Testis (tissue), 3 donors: ENCODE data around the gene NECAB2. TPM values are rescaled to one million over a fixed set of nuclear protein-coding genes. Genes with fewer than 3 reads are reported as not detected.

Source experiments
- DNase-seq: peaks from one replicate; pipeline ENCODE4 v3.0.0-alpha.2; 2019
- H3K27ac ChIP-seq, 2 donors: fragments of 200-600 bp; sonication (generic); one replicate each; pipeline ENCODE4 v1.5.1; 2019
- H3K27me3 ChIP-seq: fragments of 200-600 bp; sonication (generic); one replicate; pipeline ENCODE4 v1.5.1; 2019
- H3K36me3 ChIP-seq: fragments of 200-600 bp; sonication (generic); one replicate; pipeline ENCODE4 v1.5.1; 2017; ENCODE audit warnings: low read depth; ENCODE audit errors: missing control alignments
- H3K4me1 ChIP-seq: fragments of 200-600 bp; sonication (generic); one replicate; pipeline ENCODE4 v1.5.1; 2019
- H3K4me3 ChIP-seq, 2 donors: fragments of 200-600 bp; sonication (generic); one replicate each; pipeline ENCODE4 v1.5.1; 2017 to 2019
- H3K9me3 ChIP-seq: fragments of 200-600 bp; sonication (generic); one replicate; pipeline ENCODE4 v1.5.1; 2017
- POLR2A ChIP-seq: fragments of 450-650 bp; IDR thresholded peaks from one replicate; pipeline ENCODE4 v1.6.1; 2017; ENCODE audit warnings: antibody characterized with exemption, mild to moderate bottlenecking, moderate library complexity
- WGBS, 2 donors: methylation state at CpG; one replicate each; pipeline ENCODE4 v1.1.5; 2018; 5-methylcytosine and 5-hydroxymethylcytosine counted together
- intact Hi-C: fragments of 100-400 bp; cut with DNase I; formaldehyde crosslinking; loops from one replicate; pipeline ENCODE4 v1.15.1; 2023; ENCODE audit warnings: low total_unique reads
- polyA plus RNA-seq: library from polyadenylated mRNA; stranded (reverse); fragments of 350-450 nt; fragmentation: Illumina TruSeq; extraction: RNeasy Lipid Tissue Mini Kit (QIAGEN cat#74804); gene quantifications from one replicate; pipeline ENCODE4 v1.2.3, GENCODE V29; 2014; ENCODE audit warnings: low read depth, low replicate concordance; ENCODE audit not compliant: insufficient read depth
- total RNA-seq, 2 donors: library from RNA; depleted of rRNA; stranded (reverse); fragments of >200 nt; gene quantifications; one replicate each; pipeline ENCODE4 v1.2.3, GENCODE V29; 2016
- TF ChIP-seq, protein P1 (sequence below), 3 experiments: fragments of 450-650 bp in 2 of 3; fragments of 200-600 bp in 1 of 3; sonication (generic) in 1 of 3; IDR thresholded peaks; one replicate each; pipeline ENCODE4 v1.5.1; 2016 to 2019; ENCODE audit warnings: antibody characterized with exemption in 3 of 3, mild to moderate bottlenecking in 2 of 3, moderate library complexity in 1 of 3

The NECAB2 gene
- total and polyA plus RNA-seq, 3 donors from 2014 or later, result 9.5 to 13.9 (median 12.9) TPM

DNA sequence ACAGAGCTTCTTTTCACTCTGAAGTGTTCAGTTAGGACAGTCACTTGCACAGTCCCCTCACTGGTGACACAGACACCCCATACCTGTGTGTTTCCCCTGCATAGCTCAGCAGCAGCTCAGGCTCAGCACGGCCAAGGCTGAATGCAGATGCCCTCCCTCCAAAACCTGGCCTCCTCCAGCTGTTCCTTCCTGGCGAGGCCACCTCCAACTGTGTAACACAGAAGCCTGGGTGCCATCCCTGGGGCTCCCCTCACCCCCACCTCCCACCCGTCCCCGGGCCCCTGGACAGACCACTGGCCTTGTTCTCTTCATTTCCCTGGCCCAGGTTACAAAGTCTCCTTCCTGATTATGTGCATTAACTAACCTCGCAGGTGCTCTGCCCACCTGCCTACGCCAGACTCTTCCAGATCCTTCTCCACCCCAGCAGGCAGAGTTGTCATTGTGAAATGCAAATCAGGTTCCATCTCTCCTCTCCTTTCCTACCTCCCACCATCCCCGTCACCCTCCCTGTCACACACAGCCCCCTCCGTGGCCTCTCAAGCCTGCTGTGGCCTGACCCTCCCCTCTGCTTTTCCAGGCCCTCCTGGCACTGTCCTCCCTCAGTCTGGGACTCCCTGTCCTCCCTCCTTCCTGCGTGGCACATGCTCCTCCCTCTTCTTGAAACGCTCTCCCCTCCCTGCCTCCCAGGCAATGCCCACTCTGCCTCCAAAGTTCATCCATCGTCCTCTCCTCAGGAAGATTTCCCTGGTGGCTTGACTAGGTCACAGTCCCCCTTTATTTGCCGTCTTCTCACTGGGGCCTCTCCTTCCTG is 42.7 kb upstream of the NECAB2 start:
- WGBS, 2 donors, result 88 to 89% methylated on average over 12 of the region's 12 CpGs
- H3K4me1 ChIP-seq, result peaks cover 13% of the 10 kb centered on the region
- no peak overlapping the region for H3K27ac ChIP-seq
- TF ChIP-seq, protein P1, sequence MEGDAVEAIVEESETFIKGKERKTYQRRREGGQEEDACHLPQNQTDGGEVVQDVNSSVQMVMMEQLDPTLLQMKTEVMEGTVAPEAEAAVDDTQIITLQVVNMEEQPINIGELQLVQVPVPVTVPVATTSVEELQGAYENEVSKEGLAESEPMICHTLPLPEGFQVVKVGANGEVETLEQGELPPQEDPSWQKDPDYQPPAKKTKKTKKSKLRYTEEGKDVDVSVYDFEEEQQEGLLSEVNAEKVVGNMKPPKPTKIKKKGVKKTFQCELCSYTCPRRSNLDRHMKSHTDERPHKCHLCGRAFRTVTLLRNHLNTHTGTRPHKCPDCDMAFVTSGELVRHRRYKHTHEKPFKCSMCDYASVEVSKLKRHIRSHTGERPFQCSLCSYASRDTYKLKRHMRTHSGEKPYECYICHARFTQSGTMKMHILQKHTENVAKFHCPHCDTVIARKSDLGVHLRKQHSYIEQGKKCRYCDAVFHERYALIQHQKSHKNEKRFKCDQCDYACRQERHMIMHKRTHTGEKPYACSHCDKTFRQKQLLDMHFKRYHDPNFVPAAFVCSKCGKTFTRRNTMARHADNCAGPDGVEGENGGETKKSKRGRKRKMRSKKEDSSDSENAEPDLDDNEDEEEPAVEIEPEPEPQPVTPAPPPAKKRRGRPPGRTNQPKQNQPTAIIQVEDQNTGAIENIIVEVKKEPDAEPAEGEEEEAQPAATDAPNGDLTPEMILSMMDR (IDR thresholded peaks at IDR 0.05), result no peak
- no peak for TF ChIP-seq POLR2A
- no peaks in the 10 kb centered on the region for H3K27me3 ChIP-seq
- intact Hi-C loops, result no loop called here
- DNase-seq, result no peak
- H3K9me3 ChIP-seq, result no peaks in the 10 kb centered on the region
- no peak overlapping the region for H3K4me3 ChIP-seq
- H3K36me3 ChIP-seq, result no peaks in the 10 kb centered on the region

DNA sequence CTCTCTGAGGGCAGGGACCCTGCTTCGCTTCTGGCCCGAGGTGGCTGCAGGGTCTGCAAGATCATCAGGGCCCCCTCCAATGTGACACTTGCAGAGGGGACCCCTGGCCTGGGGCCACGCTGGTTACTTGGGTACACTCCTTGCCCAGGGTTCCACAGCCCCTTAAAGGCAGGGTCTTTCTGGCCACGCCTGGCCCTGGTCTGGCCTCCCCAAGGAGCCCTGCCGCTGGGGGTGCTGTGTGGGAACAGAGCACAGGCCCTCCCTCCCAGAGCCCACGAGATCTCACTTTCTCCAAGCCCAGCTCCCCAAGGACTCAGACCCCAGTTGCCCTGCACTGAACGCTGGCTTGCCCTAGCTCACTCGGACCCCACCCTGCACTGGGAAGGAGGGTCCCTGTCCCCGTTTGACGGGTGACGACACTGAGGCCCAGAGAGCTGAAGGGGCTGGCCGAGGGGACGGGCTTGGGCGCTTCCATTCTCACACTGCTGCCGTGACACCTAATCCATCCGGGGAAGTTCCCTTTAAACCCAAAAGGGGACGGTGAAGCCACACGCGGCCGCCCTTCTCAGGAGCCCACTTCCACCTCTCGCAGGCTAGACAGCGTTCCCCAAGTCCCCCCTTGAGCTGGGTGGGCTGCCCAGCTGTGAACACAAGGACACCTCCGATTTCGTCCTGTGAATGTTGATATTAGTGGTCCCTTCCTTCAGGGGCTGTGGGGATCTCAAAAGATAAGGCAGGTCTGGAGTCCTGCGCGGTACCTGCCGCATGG is 41.9 kb upstream of the NECAB2 start:
- intact Hi-C loops, result no loop called here

GRCh38 chr16:83926726-83927397 is 41.2 kb upstream of the NECAB2 start:
- H3K36me3 ChIP-seq, result no peaks in the 10 kb centered on the region

More for the DNA sequence above, 41.9 kb upstream of the NECAB2 start:
- 53 to 60% methylated on average over 12 to 27 of the region's 27 CpGs for WGBS, 2 donors
- DNase-seq, result no peak
- H3K27me3 ChIP-seq, result no peaks in the 10 kb centered on the region
- TF ChIP-seq POLR2A, result no peak
- TF ChIP-seq, protein P1 (IDR thresholded peaks at IDR 0.05), result no peak
- H3K27ac ChIP-seq, result no peak overlapping the region
- no peaks in the 10 kb centered on the region for H3K36me3 ChIP-seq
- no peaks in the 10 kb centered on the region for H3K9me3 ChIP-seq
- peaks cover 17% of the 10 kb centered on the region for H3K4me1 ChIP-seq
- H3K4me3 ChIP-seq, result no peak overlapping the region

DNA sequence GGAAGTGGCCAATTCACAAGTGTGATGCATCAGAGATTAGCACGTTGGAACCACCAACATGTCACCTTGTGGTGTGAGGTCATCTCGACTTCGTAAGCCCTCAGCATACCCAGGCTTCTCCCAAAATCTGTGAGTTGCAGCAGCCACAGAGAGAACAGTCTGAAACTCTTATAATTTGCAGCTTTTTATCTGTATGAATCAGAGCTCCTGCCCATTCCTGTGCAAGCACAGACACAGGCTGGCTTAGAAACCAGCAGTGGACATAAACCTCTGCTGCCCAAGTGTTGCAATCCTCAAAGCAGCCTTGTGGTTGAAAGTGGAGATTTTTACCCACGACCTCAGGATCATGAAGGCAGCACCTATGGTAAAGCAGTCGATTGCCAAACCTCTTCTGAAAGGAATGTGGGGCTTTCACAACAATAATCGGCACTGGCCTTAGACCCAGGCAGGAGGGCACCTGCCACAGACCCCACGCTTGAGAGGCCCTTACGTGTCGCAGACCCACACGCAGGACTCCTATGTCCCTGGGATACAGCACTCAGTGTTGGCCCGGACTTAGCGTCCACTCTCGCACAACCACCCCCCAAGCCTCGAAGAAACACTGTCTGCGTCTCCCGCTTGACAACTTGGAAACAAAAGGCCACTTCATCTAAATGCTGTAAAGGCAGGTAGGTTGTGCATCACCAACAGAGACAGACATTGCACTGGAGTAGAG is 39.5 kb upstream of the NECAB2 start:
- Histone ChIP-seq H3K27me3 (no peaks in the 10 kb centered on the region), H3K9me3 (no peaks in the 10 kb centered on the region), H3K4me3 (no peak overlapping the region), H3K36me3 (no peaks in the 10 kb centered on the region), H3K4me1 (peaks cover 12% of the 10 kb centered on the region), H3K27ac (no peak overlapping the region)
- TF ChIP-seq, protein P1 (IDR thresholded peaks at IDR 0.05), result no peak
- TF ChIP-seq POLR2A, result no peak
- intact Hi-C loops, result no loop called here
- 87 to 88% methylated on average over 12 to 16 of the region's 16 CpGs for WGBS, 2 donors
- DNase-seq, result no peak

More at GRCh38 chr16:83926726-83927397, 41.2 kb upstream of the NECAB2 start:
- H3K4me1 ChIP-seq, result peaks cover 17% of the 10 kb centered on the region
- no peak overlapping the region for H3K27ac ChIP-seq
- H3K9me3 ChIP-seq, result no peaks in the 10 kb centered on the region
- H3K4me3 ChIP-seq, result no peak overlapping the region
- DNase-seq, result peak; percentile 80
- intact Hi-C loops, result no loop called here
- TF ChIP-seq POLR2A, result no peak
- TF ChIP-seq, protein P1 (IDR thresholded peaks at IDR 0.05), result peak; percentile 64 to 93 (median 72)
- 20 to 22% methylated on average over 33 to 35 of the region's 35 CpGs for WGBS, 2 donors
- H3K27me3 ChIP-seq, result no peaks in the 10 kb centered on the region
